Stimulated activated naive CD8-positive, alpha-beta T cell treated with anti-CD3 and anti-CD28 coated beads, Interleukin-15, Interleukin-2, amounts not matched to agents 100 ng/mL and 50 ng/mL, for 24 hours (primary cell): ENCODE measurements around the gene ZCCHC7.
"Not testable (repeated sequence)": the region's sequence is repeated elsewhere in the genome, so short reads cannot be mapped to it uniquely, and the experiment has no call there.

Experiments used
- H3K27ac Mint-ChIP-seq: one replicate; pipeline ENCODE4 v1.8.0; 2021; ENCODE audit warnings: mild to moderate bottlenecking, mixed read lengths
- H3K27me3 Mint-ChIP-seq: one replicate; pipeline ENCODE4 v1.8.0; 2021; ENCODE audit warnings: mixed read lengths
- H3K36me3 Mint-ChIP-seq: one replicate; pipeline ENCODE4 v1.8.0; 2021; ENCODE audit warnings: low read depth, mixed read lengths
- H3K4me1 Mint-ChIP-seq: one replicate; pipeline ENCODE4 v1.8.0; 2021; ENCODE audit warnings: low read depth, mixed read lengths
- H3K4me3 Mint-ChIP-seq: one replicate; pipeline ENCODE4 v1.8.0; 2021; ENCODE audit warnings: mild to moderate bottlenecking, mixed read lengths
- H3K9me3 Mint-ChIP-seq: one replicate; pipeline ENCODE4 v1.8.0; 2021; ENCODE audit warnings: mixed read lengths

The ZCCHC7 gene

DNA sequence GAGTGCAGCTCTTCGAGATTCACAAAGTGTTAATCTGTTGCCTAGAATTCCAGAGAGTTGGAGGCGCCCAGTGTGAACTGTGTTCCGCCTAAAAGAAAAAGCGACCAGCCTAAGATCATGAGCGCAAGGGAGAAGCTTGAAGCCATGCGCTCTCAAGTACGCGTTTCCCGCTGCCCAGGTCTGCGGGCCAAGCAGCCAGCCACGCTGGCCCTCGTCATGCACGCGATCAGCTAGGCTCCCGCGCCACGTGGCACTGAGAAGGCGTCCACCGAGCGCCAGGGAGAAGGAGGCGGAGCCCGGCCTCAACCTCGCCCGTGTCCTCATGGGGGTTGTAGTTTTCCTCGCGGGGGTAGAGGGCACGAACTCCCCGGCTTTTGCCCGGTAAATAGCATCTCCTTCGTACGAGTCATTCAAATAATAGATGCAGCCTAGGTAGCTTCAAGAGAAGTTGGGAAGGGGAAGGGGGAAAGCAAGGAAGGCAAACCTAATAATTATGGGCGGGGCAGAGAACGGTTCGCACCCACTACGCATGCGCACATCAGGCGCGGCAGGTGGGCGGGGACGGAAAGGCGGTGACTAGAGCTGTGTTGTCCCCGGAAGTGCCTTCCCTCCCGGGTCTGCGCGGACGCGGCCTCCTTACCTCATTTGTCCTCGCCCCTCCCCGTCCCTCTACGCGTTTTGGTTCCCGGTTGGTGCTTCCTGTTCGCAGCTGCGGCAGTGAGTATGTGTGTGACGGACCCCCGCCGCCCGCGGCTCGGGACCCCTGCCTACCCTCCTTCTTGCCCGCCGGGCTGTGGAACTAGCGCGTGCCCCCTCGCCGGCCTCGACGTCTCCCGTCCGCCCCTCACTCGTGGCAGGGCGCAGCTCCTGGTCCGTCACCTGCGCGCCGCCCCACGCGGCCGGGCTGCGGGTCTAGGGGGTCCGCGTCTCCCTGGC, at the start of gene ZCCHC7:
Gene ZCCHC7 (plus strand): TSS at position 668 of the 936 bp plus-strand sequence.
- Mint-ChIP-seq H3K4me3 (peak within 1 kb of the TSS; percentile 92), H3K27me3 (no peaks in the 10 kb centered on the region), H3K4me1 (peaks cover 45% of the 10 kb centered on the region), H3K27ac (peak within 1 kb of the TSS; percentile 99), H3K36me3 (peaks cover 27% of the 10 kb centered on the region), H3K9me3 (no peaks in the 10 kb centered on the region)

DNA sequence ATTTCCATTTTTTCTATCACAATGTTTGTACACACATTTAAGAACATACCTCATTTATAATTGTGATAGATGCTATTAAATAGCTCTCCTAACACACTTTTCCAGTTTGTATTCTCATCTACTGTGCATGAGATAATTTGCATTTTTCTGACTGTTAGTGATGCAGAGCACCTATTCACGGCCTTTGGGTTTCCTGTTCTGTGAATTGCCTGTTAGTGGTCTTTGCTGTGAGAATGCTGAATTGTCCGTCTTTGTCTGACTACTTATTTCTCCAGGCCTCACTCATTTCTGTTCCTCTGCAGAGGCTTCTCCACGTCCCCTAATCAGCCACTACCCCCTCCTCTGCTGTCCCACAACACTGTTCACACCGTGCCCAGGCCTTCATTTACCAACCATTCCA, 45.6 kb upstream of the ZCCHC7 start:
- H3K27me3 Mint-ChIP-seq, H3K27ac Mint-ChIP-seq, H3K4me3 Mint-ChIP-seq: not testable (repeated sequence)

GRCh38 chr9:37079370-37080164, 40.8 kb upstream of the ZCCHC7 start:
- H3K27me3 Mint-ChIP-seq, result peaks cover 3% of the 10 kb centered on the region
- H3K9me3 Mint-ChIP-seq, result no peaks in the 10 kb centered on the region
- H3K4me1 Mint-ChIP-seq, result peaks cover 62% of the 10 kb centered on the region
- peak overlapping the region; percentile 99 for H3K27ac Mint-ChIP-seq
- peaks cover 24% of the 10 kb centered on the region for H3K36me3 Mint-ChIP-seq
- peak overlapping the region; percentile 98 for H3K4me3 Mint-ChIP-seq

More for the DNA sequence above, 45.6 kb upstream of the ZCCHC7 start:
- H3K9me3 Mint-ChIP-seq, H3K36me3 Mint-ChIP-seq: not testable (repeated sequence)
- peaks cover 21% of the 10 kb centered on the region for H3K4me1 Mint-ChIP-seq

GRCh38 chr9:37080165-37080628, 40.2 kb upstream of the ZCCHC7 start:
- peak overlapping the region; percentile 98 for H3K4me3 Mint-ChIP-seq
- not testable (repeated sequence) for H3K9me3 Mint-ChIP-seq, H3K27me3 Mint-ChIP-seq
- H3K36me3 Mint-ChIP-seq, result peaks cover 29% of the 10 kb centered on the region
- peak overlapping the region; percentile 99 for H3K27ac Mint-ChIP-seq
- peaks cover 62% of the 10 kb centered on the region for H3K4me1 Mint-ChIP-seq

DNA sequence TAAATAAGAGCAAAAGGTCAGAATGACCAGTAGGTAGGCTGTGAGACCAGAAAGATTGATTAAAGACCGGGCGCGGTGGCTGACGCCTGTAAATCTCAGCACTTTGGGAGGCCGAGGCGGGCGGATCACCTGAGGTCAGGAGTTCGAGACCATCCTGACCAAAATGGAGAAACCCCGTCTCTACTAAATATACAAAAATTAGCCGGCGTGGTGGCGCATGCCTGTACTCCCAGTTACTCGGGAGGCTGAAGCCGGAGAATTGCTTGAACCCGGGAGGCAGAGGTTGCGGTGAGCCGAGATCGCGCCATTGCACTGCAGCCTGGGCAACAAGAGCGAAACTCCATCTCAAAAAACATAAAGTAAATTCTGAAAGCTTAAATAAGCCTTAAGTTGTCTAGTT, 38.9 kb upstream of the ZCCHC7 start:
- peaks cover 64% of the 10 kb centered on the region for H3K4me1 Mint-ChIP-seq
- not testable (repeated sequence) for H3K9me3 Mint-ChIP-seq, H3K27me3 Mint-ChIP-seq
- H3K27ac Mint-ChIP-seq, result peak overlapping the region; percentile 39
- H3K36me3 Mint-ChIP-seq, result peaks cover 42% of the 10 kb centered on the region
- H3K4me3 Mint-ChIP-seq, result peak overlapping the region; percentile 98

- peaks cover 3% of the 10 kb centered on the region for H3K27me3 Mint-ChIP-seq
- H3K4me1 Mint-ChIP-seq, result peaks cover 64% of the 10 kb centered on the region
- peaks cover 50% of the 10 kb centered on the region for H3K36me3 Mint-ChIP-seq
- peak overlapping the region; percentile 98 for H3K4me3 Mint-ChIP-seq
- no peaks in the 10 kb centered on the region for H3K9me3 Mint-ChIP-seq
- peak overlapping the region; percentile 69 for H3K27ac Mint-ChIP-seq
These were observed 38.1 kb upstream of the ZCCHC7 start for GRCh38 chr9:37082214-37082765.

DNA sequence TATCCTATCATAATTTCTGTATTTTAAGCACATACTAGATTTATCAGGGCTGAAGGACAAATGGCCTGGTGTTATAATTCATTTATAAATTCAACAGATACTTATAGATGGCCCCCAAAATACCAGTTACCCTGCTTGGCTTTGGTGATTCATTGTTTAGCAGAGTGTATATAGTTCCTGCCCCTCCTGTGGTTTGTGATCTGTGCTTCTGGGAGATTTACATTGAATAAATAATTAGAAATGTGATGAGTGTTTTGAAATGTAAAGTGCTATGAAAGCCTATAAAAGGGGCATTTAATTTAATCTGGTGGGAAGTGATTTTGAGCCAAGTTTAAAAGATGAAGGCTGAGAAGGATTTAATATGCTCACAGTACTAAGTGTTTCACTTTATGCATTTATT, 36.7 kb upstream of the ZCCHC7 start:
- Mint-ChIP-seq H3K9me3 (no peaks in the 10 kb centered on the region), H3K36me3 (peaks cover 60% of the 10 kb centered on the region), H3K27ac (no peak overlapping the region), H3K4me3 (no peak overlapping the region), H3K27me3 (no peaks in the 10 kb centered on the region), H3K4me1 (peaks cover 64% of the 10 kb centered on the region)

DNA sequence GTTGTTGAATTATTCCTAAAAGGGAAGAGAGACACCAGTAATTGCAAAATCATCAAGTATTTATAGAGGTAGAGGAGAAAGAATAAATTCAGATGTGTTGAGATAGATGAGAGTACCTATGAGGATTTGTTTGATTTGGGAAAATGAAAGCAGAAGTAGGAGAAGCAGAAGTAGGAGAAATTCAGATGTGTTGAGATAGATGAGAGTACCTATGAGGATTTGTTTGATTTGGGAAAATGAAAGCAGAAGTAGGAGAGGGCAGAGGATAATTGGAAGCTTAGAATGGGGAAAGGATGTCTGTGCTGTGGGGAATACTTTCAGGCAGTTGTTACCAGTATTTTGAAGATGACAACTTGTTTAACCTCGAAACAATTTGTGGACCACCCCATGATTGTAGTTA, 35.1 kb upstream of the ZCCHC7 start:
- H3K27me3 Mint-ChIP-seq, result no peaks in the 10 kb centered on the region
- no peaks in the 10 kb centered on the region for H3K9me3 Mint-ChIP-seq
- peaks cover 61% of the 10 kb centered on the region for H3K4me1 Mint-ChIP-seq
- peaks cover 60% of the 10 kb centered on the region for H3K36me3 Mint-ChIP-seq
- H3K4me3 Mint-ChIP-seq, result no peak overlapping the region
- no peak overlapping the region for H3K27ac Mint-ChIP-seq

DNA sequence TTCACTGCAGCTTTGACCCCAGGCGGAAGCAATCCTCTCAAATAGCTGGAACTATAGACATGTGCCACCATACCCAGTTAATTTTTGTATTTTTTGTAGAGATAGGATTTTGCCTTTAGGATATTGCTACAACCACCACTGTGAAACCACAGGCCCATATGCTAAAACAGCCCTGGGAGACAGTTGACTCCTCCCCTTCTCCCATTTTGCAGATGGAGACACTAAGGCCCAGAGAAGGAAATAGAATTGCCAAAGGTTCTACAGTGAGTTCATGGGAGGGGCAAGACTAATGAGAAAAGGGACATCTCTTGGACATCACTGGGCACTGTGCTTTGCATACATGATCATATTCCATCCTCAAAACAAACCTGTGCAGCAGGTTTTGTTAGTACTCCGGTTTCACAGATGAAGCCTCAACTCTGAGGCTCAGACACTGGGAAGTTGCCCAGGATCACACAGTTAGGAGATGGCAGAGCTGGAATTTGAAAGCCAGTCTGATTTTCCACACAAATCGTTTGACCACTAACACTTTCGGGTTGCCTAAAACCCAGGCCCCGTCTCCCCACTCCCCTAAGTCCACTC, 27.6 kb upstream of the ZCCHC7 start:
- not testable (repeated sequence) for H3K4me1 Mint-ChIP-seq, H3K4me3 Mint-ChIP-seq, H3K9me3 Mint-ChIP-seq, H3K27me3 Mint-ChIP-seq, H3K27ac Mint-ChIP-seq
- H3K36me3 Mint-ChIP-seq, result peaks cover 23% of the 10 kb centered on the region

DNA sequence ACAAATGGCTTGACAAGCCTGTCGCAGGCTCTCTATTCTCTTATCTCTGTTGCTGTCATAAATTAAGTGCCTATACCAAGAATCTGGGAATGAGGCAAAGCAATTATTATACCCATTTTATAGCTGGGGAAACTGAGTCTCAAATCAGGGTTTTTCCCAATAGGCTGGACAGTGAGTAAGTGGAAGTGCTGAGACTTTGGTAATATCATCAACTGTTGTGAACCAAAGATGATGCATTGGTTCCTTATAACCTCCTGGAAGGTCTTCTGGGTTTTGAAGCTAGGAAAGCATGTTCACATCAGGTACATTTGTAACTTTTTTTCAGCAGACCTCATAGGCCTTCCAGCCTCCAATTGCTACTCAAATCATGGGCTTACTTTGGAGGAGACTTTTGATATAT, 25.6 kb upstream of the ZCCHC7 start:
- no peaks in the 10 kb centered on the region for H3K27me3 Mint-ChIP-seq
- no peak overlapping the region for H3K4me3 Mint-ChIP-seq
- no peaks in the 10 kb centered on the region for H3K9me3 Mint-ChIP-seq
- no peak overlapping the region for H3K27ac Mint-ChIP-seq
- H3K36me3 Mint-ChIP-seq, result peaks cover 8% of the 10 kb centered on the region
- peaks cover 3% of the 10 kb centered on the region for H3K4me1 Mint-ChIP-seq

DNA sequence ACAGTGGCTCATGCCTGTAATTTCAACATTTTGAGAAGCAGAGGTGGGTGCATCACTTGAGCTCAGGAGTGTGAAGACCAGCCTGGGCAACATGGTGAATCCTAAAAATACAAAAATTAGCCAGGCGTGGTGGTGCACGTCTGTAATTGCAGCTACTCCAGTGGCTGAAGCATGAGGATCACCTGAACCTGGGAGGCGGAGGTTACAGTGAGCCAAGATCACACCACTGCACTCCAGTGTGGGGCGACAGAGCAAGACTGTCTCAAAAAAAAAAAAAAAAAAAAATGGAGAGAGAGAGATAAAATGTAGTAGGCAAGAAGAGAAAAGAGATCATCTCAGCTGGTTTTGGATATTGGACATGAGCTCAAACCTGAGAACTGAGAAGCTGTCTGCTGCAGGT, 23.7 kb upstream of the ZCCHC7 start:
- Mint-ChIP-seq H3K27ac (no peak overlapping the region), H3K4me3 (no peak overlapping the region), H3K4me1 (peaks cover 4% of the 10 kb centered on the region), H3K9me3 (no peaks in the 10 kb centered on the region), H3K27me3 (no peaks in the 10 kb centered on the region), H3K36me3 (peaks cover 7% of the 10 kb centered on the region)

GRCh38 chr9:37097294-37097693, 23.1 kb upstream of the ZCCHC7 start:
- H3K27me3 Mint-ChIP-seq, result peaks cover 1% of the 10 kb centered on the region
- no peak overlapping the region for H3K27ac Mint-ChIP-seq
- no peak overlapping the region for H3K4me3 Mint-ChIP-seq
- H3K9me3 Mint-ChIP-seq, result no peaks in the 10 kb centered on the region
- H3K4me1 Mint-ChIP-seq, result peaks cover 4% of the 10 kb centered on the region
- peaks cover under 1% of the 10 kb centered on the region for H3K36me3 Mint-ChIP-seq

- Mint-ChIP-seq H3K9me3 (no peaks in the 10 kb centered on the region), H3K4me1 (peaks cover 11% of the 10 kb centered on the region), H3K27ac (no peak overlapping the region), H3K36me3 (no peaks in the 10 kb centered on the region), H3K27me3 (peaks cover 4% of the 10 kb centered on the region), H3K4me3 (no peak overlapping the region)
These were observed 20.0 kb upstream of the ZCCHC7 start for GRCh38 chr9:37100327-37100726.

DNA sequence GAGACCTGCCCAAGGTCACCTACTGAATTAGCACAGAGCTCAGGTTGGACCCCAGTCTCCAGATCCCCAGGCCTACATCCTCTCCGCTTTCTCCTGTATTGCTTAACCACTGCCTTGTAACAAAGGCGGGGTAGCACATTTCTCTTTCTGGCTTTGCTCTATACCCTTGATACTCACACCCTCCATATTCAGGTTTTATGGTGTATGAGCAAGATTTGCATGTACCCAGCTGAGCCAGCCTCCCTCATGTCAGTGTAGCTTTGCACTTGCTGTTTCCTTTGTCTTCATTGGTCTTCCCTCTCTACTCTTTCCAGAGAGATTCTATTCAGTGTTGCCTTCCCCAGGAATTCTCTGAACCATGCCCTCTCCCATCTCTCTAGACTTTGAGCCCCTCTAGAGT, 19.6 kb upstream of the ZCCHC7 start:
- H3K4me3 Mint-ChIP-seq, result no peak overlapping the region

More for the DNA sequence above, 19.6 kb upstream of the ZCCHC7 start:
- H3K36me3 Mint-ChIP-seq, result no peaks in the 10 kb centered on the region
- H3K27me3 Mint-ChIP-seq, result peaks cover 4% of the 10 kb centered on the region
- no peak overlapping the region for H3K27ac Mint-ChIP-seq
- H3K4me1 Mint-ChIP-seq, result peaks cover 11% of the 10 kb centered on the region
- H3K9me3 Mint-ChIP-seq, result no peaks in the 10 kb centered on the region
